CD14-positive monocyte (primary cell): ENCODE results near the gene THSD4. TPM values are rescaled to one million over a fixed set of nuclear protein-coding genes. Genes with fewer than 3 reads are reported as not detected.

Experiments
- DNase-seq, 3 donors: peaks; one replicate each; pipeline ENCODE4 v3.0.0-alpha.2; 2011 to 2022
- H2AFZ ChIP-seq: 2 replicates; pipeline ENCODE4 v1.6.0; 2012; ENCODE audit warnings: mild to moderate bottlenecking, low read depth, low read length, inconsistent platforms; ENCODE audit not compliant: insufficient read depth, poor library complexity, severe bottlenecking
- H3K27ac ChIP-seq, 2 donors: 1 replicate in 1 of 2; 2 replicates in 1 of 2; pipeline ENCODE4 v1.5.1; 2012 to 2013; ENCODE audit warnings: low read length in 2 of 2, control low read depth in 1 of 2, inconsistent platforms in 1 of 2, low read depth in 1 of 2, mild to moderate bottlenecking in 1 of 2
- H3K27me3 ChIP-seq, 2 donors: one replicate each; pipeline versions ENCODE4 v1.6.0 to v1.6.1; 2011 to 2013; ENCODE audit warnings: low read length in 2 of 2; ENCODE audit not compliant: control insufficient read depth in 2 of 2, insufficient read depth in 2 of 2
- H3K36me3 ChIP-seq, 2 donors: replicated peaks in 1 of 2; 1 replicate in 1 of 2; 2 replicates in 1 of 2; pipeline versions ENCODE4 v1.5.1 to v1.6.1; 2012 to 2013; ENCODE audit warnings: low read length in 2 of 2, control low read depth in 1 of 2, inconsistent platforms in 1 of 2, mild to moderate bottlenecking in 1 of 2; ENCODE audit not compliant: insufficient read depth in 2 of 2, control insufficient read depth in 1 of 2
- H3K4me1 ChIP-seq, 2 donors: 1 replicate in 1 of 2; 2 replicates in 1 of 2; pipeline versions ENCODE4 v1.5.1 to v1.6.1; 2012 to 2013; ENCODE audit warnings: low read length in 2 of 2, control low read depth in 1 of 2, inconsistent platforms in 1 of 2, mild to moderate bottlenecking in 1 of 2, moderate library complexity in 1 of 2; ENCODE audit not compliant: insufficient read depth in 2 of 2, control insufficient read depth in 1 of 2
- H3K4me2 ChIP-seq: replicated peaks from 2 replicates; pipeline ENCODE3; 2012; ENCODE audit warnings: low read length, moderate library complexity, mild to moderate bottlenecking; ENCODE audit not compliant: poor library complexity, severe bottlenecking; ENCODE audit errors: extremely low read depth
- H3K4me3 ChIP-seq, 3 experiments: fragments of 200-600 bp in 1 of 3; sonication (generic) in 1 of 3; replicated peaks in 1 of 3; 1 replicate in 2 of 3; 2 replicates in 1 of 3; pipeline ENCODE4 v1.5.1; 2011 to 2013; ENCODE audit warnings: low read length in 3 of 3, mild to moderate bottlenecking in 3 of 3, control low read depth in 2 of 3, low read depth in 2 of 3, inconsistent platforms in 1 of 3, moderate library complexity in 1 of 3
- H3K79me2 ChIP-seq: 2 replicates; pipeline ENCODE4 v1.6.0; 2012; ENCODE audit warnings: mild to moderate bottlenecking, control low read depth, inconsistent platforms, low read length, moderate library complexity; ENCODE audit not compliant: insufficient read depth
- H3K9ac ChIP-seq: 2 replicates; pipeline ENCODE4 v1.6.0; 2017; ENCODE audit warnings: low read length, mild to moderate bottlenecking; ENCODE audit not compliant: insufficient read depth, poor library complexity, severe bottlenecking
- H3K9me3 ChIP-seq, 2 donors: replicated peaks in 1 of 2; 1 replicate in 1 of 2; 2 replicates in 1 of 2; pipeline versions ENCODE4 v1.5.1 to v1.6.1; 2012 to 2013; ENCODE audit warnings: low read length in 2 of 2, control low read depth in 1 of 2; ENCODE audit not compliant: control insufficient read depth in 1 of 2, insufficient read depth in 1 of 2
- H4K20me1 ChIP-seq: 2 replicates; pipeline ENCODE4 v1.6.0; 2012; ENCODE audit warnings: mild to moderate bottlenecking, low read length, control low read depth, moderate library complexity; ENCODE audit not compliant: insufficient read depth
- H3K27ac Mint-ChIP-seq, 7 donors: one replicate each; pipeline ENCODE4 v1.8.0; 2020; ENCODE audit warnings: mild to moderate bottlenecking in 7 of 7, mixed read lengths in 7 of 7, moderate library complexity in 6 of 7, inconsistent platforms in 2 of 7
- H3K27me3 Mint-ChIP-seq, 3 donors: one replicate each; pipeline ENCODE4 v1.8.0; 2021 to 2022; ENCODE audit warnings: low read depth in 3 of 3, mild to moderate bottlenecking in 3 of 3, mixed read lengths in 3 of 3, moderate library complexity in 3 of 3, inconsistent platforms in 1 of 3
- H3K36me3 Mint-ChIP-seq, 2 donors: one replicate each; pipeline ENCODE4 v1.8.0; 2020; ENCODE audit warnings: mixed read lengths in 2 of 2, inconsistent platforms in 1 of 2, mild to moderate bottlenecking in 1 of 2
- H3K4me1 Mint-ChIP-seq: one replicate; pipeline ENCODE4 v1.8.0; 2020; ENCODE audit warnings: mild to moderate bottlenecking, mixed read lengths
- H3K4me3 Mint-ChIP-seq, 2 donors: one replicate each; pipeline ENCODE4 v1.8.0; 2020; ENCODE audit warnings: mild to moderate bottlenecking in 2 of 2, mixed read lengths in 2 of 2, moderate library complexity in 1 of 2
- H3K9me3 Mint-ChIP-seq, 7 donors: one replicate each; pipeline ENCODE4 v1.8.0; 2020 to 2022; ENCODE audit warnings: mixed read lengths in 7 of 7, mild to moderate bottlenecking in 6 of 7, moderate library complexity in 6 of 7, inconsistent platforms in 2 of 7
- CTCF ChIP-seq: fragments of 200-600 bp; IDR thresholded peaks from one replicate; pipeline ENCODE4 v1.8.0; 2022; ENCODE audit warnings: antibody characterized with exemption, mild to moderate bottlenecking
- WGBS: methylation state at CpG from one replicate; pipeline ENCODE4 v1.1.5; 2013; ENCODE audit warnings: missing lambda C conversion rate; ENCODE audit not compliant: insufficient coverage; 5-methylcytosine and 5-hydroxymethylcytosine counted together
- intact Hi-C, 2 donors: fragments of 100-400 bp; cut with micrococcal nuclease; formaldehyde crosslinking; loops; one replicate each; pipeline versions ENCODE4 v1.15.0 to v1.15.1; 2023
- polyA plus RNA-seq, 3 donors: library from polyadenylated mRNA; depleted of rRNA in 1 of 3; unstranded in 2 of 3; stranded (reverse) in 1 of 3; fragments of 300-500 nt in 2 of 3; fragments of >200 nt in 1 of 3; fragmentation: Illumina TruSeq in 2 of 3; gene quantifications; 1 replicate in 2 of 3; 2 replicates in 1 of 3; pipeline ENCODE4 v1.2.3, GENCODE V29; 2012 to 2021

The THSD4 gene
- polyA plus RNA-seq, 3 donors = not detected

GRCh38 chr15:71386448-71387236 lies 271.4 kb downstream of the THSD4 start:
- no peaks in the 10 kb centered on the region for H3K79me2 ChIP-seq
- 46% methylated on average over 3 of the region's 10 CpGs for WGBS
- intact Hi-C loops = no loop called here
- peaks cover 22 to 27% of the 10 kb centered on the region in 2 donors for H3K27me3 ChIP-seq
- no peaks in the 10 kb centered on the region for H3K36me3 Mint-ChIP-seq
- no peak for DNase-seq
- H3K9me3 ChIP-seq = no peaks in the 10 kb centered on the region
- no peak overlapping the region for H3K27ac Mint-ChIP-seq
- H3K9ac ChIP-seq = no peak overlapping the region
- no peak overlapping the region for H2AFZ ChIP-seq
- peaks cover 0 to 4% (median 0%) of the 10 kb centered on the region in 7 donors for H3K9me3 Mint-ChIP-seq
- no peak for TF ChIP-seq CTCF
- no peak overlapping the region for H3K4me3 ChIP-seq
- no peaks in the 10 kb centered on the region for H4K20me1 ChIP-seq
- no peaks in the 10 kb centered on the region for H3K4me1 ChIP-seq
- no peaks in the 10 kb centered on the region for H3K36me3 ChIP-seq
- no peak overlapping the region for H3K4me2 ChIP-seq
- no peaks in the 10 kb centered on the region for H3K4me1 Mint-ChIP-seq
- H3K27ac ChIP-seq = no peak overlapping the region
- peaks cover 8 to 37% (median 18%) of the 10 kb centered on the region in 3 donors for H3K27me3 Mint-ChIP-seq
- peak overlapping the region in 1 of 2 donors; percentile 44 for H3K4me3 Mint-ChIP-seq

GRCh38 chr15:71387810-71388209 lies 272.5 kb downstream of the THSD4 start:
- H3K9me3 ChIP-seq = no peaks in the 10 kb centered on the region
- intact Hi-C loops = no loop called here
- peaks cover 8 to 37% (median 17%) of the 10 kb centered on the region in 3 donors for H3K27me3 Mint-ChIP-seq
- peak overlapping the region in 1 of 7 donors; percentile 20 for H3K27ac Mint-ChIP-seq
- no peak overlapping the region for H3K4me2 ChIP-seq
- peaks cover 0 to 4% (median 0%) of the 10 kb centered on the region in 7 donors for H3K9me3 Mint-ChIP-seq
- no peaks in the 10 kb centered on the region for H3K4me1 ChIP-seq
- no peak overlapping the region for H3K9ac ChIP-seq
- no peak overlapping the region for H3K4me3 ChIP-seq
- H2AFZ ChIP-seq = no peak overlapping the region
- no peak overlapping the region for H3K4me3 Mint-ChIP-seq
- H3K36me3 Mint-ChIP-seq = no peaks in the 10 kb centered on the region
- no peaks in the 10 kb centered on the region for H3K4me1 Mint-ChIP-seq
- H3K27me3 ChIP-seq = peaks cover 22 to 27% of the 10 kb centered on the region in 2 donors
- no CpG with 5 or more reads among the region's 1 CpG for WGBS
- H3K27ac ChIP-seq = no peak overlapping the region
- DNase-seq = no peak
- no peaks in the 10 kb centered on the region for H4K20me1 ChIP-seq
- H3K36me3 ChIP-seq = no peaks in the 10 kb centered on the region
- no peak for TF ChIP-seq CTCF
- no peaks in the 10 kb centered on the region for H3K79me2 ChIP-seq
